ENCODE results near the gene MTHFSD. TPM values are rescaled to one million over a fixed set of nuclear protein-coding genes. Genes with fewer than 3 reads are reported as not detected.

The MTHFSD gene
- total RNA-seq, 4 donors from 2014 or later = 12.5 to 26.6 (median 19.3) TPM

DNA sequence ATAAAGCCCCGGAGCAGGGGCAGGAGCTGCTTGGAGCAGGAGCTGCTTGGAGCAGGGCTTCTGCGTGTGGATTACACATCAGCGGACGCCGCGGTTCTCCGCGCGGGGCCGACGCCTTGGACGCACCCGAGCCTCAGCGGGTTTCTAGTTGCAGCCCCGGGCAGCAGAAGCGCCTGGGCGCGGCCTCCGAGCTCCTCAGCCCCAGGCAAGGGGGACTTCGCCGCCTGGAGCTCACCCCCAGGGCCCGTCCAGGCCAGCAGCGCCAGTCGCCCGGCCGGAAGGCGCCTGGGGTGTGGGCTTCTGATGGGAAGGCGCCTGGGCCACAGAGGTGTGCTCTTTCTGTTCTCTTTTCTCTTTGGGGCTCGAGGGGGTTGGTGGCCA is 38.4 kb downstream of the MTHFSD start:
- H3K27ac ChIP-seq = peak overlapping the region; percentile 70 to 99 (median 94)
- H3K4me1 ChIP-seq = peaks cover 0 to 62% (median 13%) of the 10 kb centered on the region in 3 donors
- peaks cover 0 to 16% of the 10 kb centered on the region in 2 donors for H3K36me3 ChIP-seq
- H3K4me3 ChIP-seq = peak overlapping the region; percentile 46 to 89
- WGBS, 2 donors (ENCODE audit: low coverage in 1 of 2) = 8% methylated on average over 2 of the region's 29 CpGs; no CpG with 5 or more reads in 1 of the 2 donors
- H3K9me3 ChIP-seq = no peaks in the 10 kb centered on the region
- TF ChIP-seq, protein P1, sequence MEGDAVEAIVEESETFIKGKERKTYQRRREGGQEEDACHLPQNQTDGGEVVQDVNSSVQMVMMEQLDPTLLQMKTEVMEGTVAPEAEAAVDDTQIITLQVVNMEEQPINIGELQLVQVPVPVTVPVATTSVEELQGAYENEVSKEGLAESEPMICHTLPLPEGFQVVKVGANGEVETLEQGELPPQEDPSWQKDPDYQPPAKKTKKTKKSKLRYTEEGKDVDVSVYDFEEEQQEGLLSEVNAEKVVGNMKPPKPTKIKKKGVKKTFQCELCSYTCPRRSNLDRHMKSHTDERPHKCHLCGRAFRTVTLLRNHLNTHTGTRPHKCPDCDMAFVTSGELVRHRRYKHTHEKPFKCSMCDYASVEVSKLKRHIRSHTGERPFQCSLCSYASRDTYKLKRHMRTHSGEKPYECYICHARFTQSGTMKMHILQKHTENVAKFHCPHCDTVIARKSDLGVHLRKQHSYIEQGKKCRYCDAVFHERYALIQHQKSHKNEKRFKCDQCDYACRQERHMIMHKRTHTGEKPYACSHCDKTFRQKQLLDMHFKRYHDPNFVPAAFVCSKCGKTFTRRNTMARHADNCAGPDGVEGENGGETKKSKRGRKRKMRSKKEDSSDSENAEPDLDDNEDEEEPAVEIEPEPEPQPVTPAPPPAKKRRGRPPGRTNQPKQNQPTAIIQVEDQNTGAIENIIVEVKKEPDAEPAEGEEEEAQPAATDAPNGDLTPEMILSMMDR (IDR thresholded peaks at IDR 0.05) = no peak
- TF ChIP-seq POLR2A (IDR thresholded peaks at IDR 0.05) = peak in 1 of 2 donors; percentile 23
- ATAC-seq = peak; percentile 6
- H3K27me3 ChIP-seq = peaks cover 19% of the 10 kb centered on the region

DNA sequence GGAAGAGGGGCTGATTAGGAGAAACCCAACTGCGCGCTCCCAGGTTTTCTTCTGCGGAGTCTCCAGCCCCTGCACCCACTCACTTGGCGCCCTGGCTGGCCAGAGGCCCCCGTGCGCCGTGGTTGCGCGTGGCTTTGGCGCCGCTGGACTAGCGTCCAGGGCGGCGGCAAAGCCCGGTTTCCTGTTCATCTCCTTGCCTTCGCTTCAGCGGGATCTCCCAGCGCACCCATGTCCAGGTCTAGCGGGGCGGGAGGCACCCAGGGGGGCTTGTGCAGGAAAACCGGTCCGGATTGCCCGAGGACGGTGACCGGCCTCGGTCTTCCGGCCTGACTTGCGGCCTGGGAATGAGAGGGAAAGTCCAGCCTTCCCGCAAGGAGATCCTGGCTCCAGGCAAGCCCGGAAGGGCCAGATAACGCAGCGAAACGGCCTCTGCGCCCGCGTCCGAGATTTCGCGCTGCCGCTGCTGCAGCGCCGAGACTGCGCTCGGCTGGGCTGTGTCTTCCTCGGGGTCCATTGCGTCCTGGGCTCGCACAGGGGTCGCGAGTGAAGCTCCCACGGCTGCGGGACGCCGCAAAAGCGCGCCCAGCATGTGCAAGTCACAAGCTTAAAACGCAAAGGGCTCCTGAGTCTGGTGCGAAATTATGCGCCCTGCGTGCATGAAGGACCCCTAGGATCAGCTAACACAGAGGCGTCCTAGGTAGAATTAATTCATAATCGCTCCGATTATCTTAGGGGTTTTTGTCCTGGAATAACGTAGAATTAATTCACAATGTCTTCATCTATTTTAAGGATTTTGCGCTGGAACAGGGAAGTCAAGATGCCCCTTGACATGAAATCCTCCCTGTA is 39.0 kb downstream of the MTHFSD start:
- 29 to 49% methylated on average over 4 to 12 of the region's 64 CpGs for WGBS, 2 donors (ENCODE audit: low coverage in 1 of 2)
- Histone ChIP-seq H3K4me3 (peak overlapping the region; percentile 46 to 89), H3K36me3 (peaks cover 0 to 16% of the 10 kb centered on the region in 2 donors), H3K27me3 (peaks cover 21% of the 10 kb centered on the region), H3K4me1 (peaks cover 0 to 60% (median 13%) of the 10 kb centered on the region in 3 donors), H3K9me3 (no peaks in the 10 kb centered on the region), H3K27ac (peak overlapping the region; percentile 70 to 99 (median 94))
- TF ChIP-seq POLR2AphosphoS5 (IDR thresholded peaks at IDR 0.05) (no peak), EP300 (IDR thresholded peaks at IDR 0.05) (no peak), POLR2A (IDR thresholded peaks at IDR 0.05) (no peak)
- TF ChIP-seq, protein P1 (IDR thresholded peaks at IDR 0.05) = peak in 1 of 4 experiments; percentile 6
- ATAC-seq = no peak

DNA sequence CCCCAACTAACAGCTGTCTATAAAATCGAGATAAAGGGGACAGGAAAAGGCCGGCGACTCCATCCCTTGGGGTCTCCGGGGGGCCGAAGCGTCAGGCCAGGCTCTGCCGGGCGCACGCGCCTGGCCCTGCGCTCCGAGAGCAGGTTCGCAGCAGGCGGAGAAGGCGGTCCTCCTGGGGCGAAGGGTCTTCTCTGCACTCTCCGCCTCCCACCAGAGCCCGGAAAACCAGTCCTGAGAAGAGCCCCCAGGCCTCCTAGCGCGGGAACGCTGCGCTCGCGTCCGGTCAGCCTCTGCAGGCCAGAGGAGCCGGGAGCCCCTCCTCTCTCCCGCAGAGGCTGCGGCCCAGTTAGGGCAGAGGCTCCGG is 39.6 kb downstream of the MTHFSD start:
- Histone ChIP-seq H3K36me3 (peaks cover 0 to 16% of the 10 kb centered on the region in 2 donors), H3K4me1 (peaks cover 0 to 54% (median 11%) of the 10 kb centered on the region in 3 donors), H3K9me3 (no peaks in the 10 kb centered on the region), H3K27ac (peak overlapping the region; percentile 70 to 99 (median 94)), H3K4me3 (peak overlapping the region; percentile 46 to 89), H3K27me3 (peaks cover 23% of the 10 kb centered on the region)
- TF ChIP-seq, protein P1 (IDR thresholded peaks at IDR 0.05) = no peak
- no peak for TF ChIP-seq EP300 (IDR thresholded peaks at IDR 0.05)
- TF ChIP-seq POLR2AphosphoS5 (IDR thresholded peaks at IDR 0.05) = no peak
- no peak for TF ChIP-seq POLR2A (IDR thresholded peaks at IDR 0.05)
- WGBS, 2 donors (ENCODE audit: low coverage in 1 of 2) = 0% methylated on average over 1 of the region's 29 CpGs; no CpG with 5 or more reads in 1 of the 2 donors
- ATAC-seq = no peak

DNA sequence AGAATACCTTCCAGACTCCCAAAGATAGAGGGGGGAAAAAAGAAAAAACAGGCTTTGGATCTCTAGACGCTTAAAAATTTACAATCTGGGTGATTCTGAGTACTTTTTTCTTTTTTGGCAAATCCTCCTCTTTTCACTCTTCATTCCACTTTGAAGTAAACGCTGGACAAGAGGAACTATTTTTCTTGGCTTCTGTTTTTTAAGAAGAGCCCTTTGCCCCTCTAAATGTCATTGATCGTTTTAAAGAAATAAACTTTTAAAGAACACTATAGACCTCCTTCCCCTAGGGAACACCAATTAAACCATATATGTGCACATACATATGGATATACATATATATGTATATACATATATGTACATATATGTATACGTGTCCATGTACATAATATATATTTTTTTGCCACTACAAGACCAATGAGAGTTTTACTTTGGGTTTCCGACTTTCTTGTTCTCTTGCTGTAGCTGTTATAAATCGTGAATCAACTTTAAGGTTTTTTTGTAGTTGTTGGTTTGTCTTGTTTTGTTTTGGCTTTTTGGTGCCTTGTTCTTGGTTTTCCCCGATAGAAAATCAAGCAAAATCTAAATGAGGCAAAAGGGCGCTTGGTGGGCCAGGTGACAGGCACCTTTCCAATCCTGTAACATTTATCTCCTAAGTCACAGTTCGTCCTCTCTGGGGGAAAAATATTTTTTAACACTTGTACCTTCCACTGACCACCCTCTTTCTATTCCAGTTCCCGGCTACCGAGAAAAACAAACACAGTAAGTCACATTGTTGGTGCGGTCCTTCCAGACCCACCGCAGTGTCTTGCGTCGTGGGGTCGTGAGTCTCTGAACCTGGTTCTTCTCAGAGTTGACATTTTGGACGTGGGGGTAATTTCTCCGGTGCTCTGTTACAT is 40.3 kb downstream of the MTHFSD start:
- WGBS, 2 donors (ENCODE audit: low coverage in 1 of 2) = 14 to 15% methylated on average over 18 of the region's 18 CpGs
- Histone ChIP-seq H3K27me3 (peaks cover 23% of the 10 kb centered on the region), H3K9me3 (no peaks in the 10 kb centered on the region), H3K4me3 (peak overlapping the region; percentile 46 to 89), H3K4me1 (peaks cover 0 to 48% (median 6%) of the 10 kb centered on the region in 3 donors), H3K27ac (peak overlapping the region; percentile 70 to 99 (median 94)), H3K36me3 (peaks cover 0 to 16% of the 10 kb centered on the region in 2 donors)
- TF ChIP-seq EP300 (IDR thresholded peaks at IDR 0.05) (no peak), POLR2AphosphoS5 (IDR thresholded peaks at IDR 0.05) (no peak), POLR2A (IDR thresholded peaks at IDR 0.05) (no peak)
- TF ChIP-seq, protein P1 (IDR thresholded peaks at IDR 0.05) = no peak
- no peak for ATAC-seq

All from gastroesophageal sphincter (tissue), 4 donors.